Activated CD8-positive, alpha-beta T cell treated with anti-CD3 and anti-CD28 coated beads, Interleukin-2, amount 10 ng/mL, durations not matched to agents 7 days and 5 days (primary cell): ENCODE results near the gene NRG3. TPM values are rescaled to one million over a fixed set of nuclear protein-coding genes. Genes with fewer than 3 reads are reported as not detected.
"Not testable (repeated sequence)": the region's sequence is repeated elsewhere in the genome, so short reads cannot be mapped to it uniquely, and the experiment has no call there.

Source experiments
- ATAC-seq: fragments of 150-1000 bp; cut with Tn5 transposase; one replicate; pipeline ENCODE4 v1.10.0; 2021; ENCODE audit warnings: moderate library complexity
- CTCF ChIA-PET: fragments of 350-600 bp; sonication (Branson Sonifier 250); formaldehyde crosslinking; loops from one replicate; lab custom pipeline; 2021; ENCODE audit warnings: antibody characterized with exemption; lab: Charles Lee
- POLR2A ChIA-PET: fragments of 350-600 bp; sonication (Branson Sonifier 250); formaldehyde crosslinking; loops from one replicate; lab custom pipeline; 2021; ENCODE audit warnings: antibody characterized with exemption; lab: Charles Lee
- DNase-seq: peaks from one replicate; pipeline ENCODE4 v3.0.0-alpha.2; 2020
- H3K27ac Mint-ChIP-seq: one replicate; pipeline ENCODE4 v1.8.0; 2021; ENCODE audit warnings: mild to moderate bottlenecking, mixed read lengths
- H3K27me3 Mint-ChIP-seq: one replicate; pipeline ENCODE4 v1.8.0; 2021; ENCODE audit warnings: low read depth, mixed read lengths
- H3K36me3 Mint-ChIP-seq: one replicate; pipeline ENCODE4 v1.8.0; 2021; ENCODE audit warnings: low read depth, mixed read lengths
- H3K4me1 Mint-ChIP-seq: one replicate; pipeline ENCODE4 v1.8.0; 2021; ENCODE audit warnings: low read depth, mixed read lengths
- H3K4me3 Mint-ChIP-seq: one replicate; pipeline ENCODE4 v1.8.0; 2021; ENCODE audit warnings: mild to moderate bottlenecking, mixed read lengths
- H3K9me3 Mint-ChIP-seq: one replicate; pipeline ENCODE4 v1.8.0; 2022; ENCODE audit warnings: mixed read lengths; ENCODE audit not compliant: insufficient read depth
- total RNA-seq, 2 experiments: library from RNA; stranded (reverse); gene quantifications; one replicate each; pipeline ENCODE4 v1.2.3, GENCODE V29; 2021

The NRG3 gene
- total RNA-seq, 2 experiments from 2014 or later = not detected

GRCh38 chr10:82067192-82067591 lies 192.2 kb downstream of the NRG3 start:
- H3K9me3 Mint-ChIP-seq, DNase-seq, H3K27ac Mint-ChIP-seq, POLR2A ChIA-PET, H3K36me3 Mint-ChIP-seq, H3K4me1 Mint-ChIP-seq, H3K27me3 Mint-ChIP-seq, CTCF ChIA-PET, H3K4me3 Mint-ChIP-seq, ATAC-seq: not testable (repeated sequence)

- Mint-ChIP-seq H3K9me3 (no peaks in the 10 kb centered on the region), H3K4me3 (no peak overlapping the region), H3K27me3 (no peaks in the 10 kb centered on the region), H3K36me3 (no peaks in the 10 kb centered on the region), H3K27ac (no peak overlapping the region), H3K4me1 (no peaks in the 10 kb centered on the region)
- ATAC-seq (no peak), DNase-seq (no peak)
- POLR2A ChIA-PET = no interaction called here
- CTCF ChIA-PET = no interaction called here
Observed at GRCh38 chr10:82068501-82068900, 193.5 kb downstream of the NRG3 start.

GRCh38 chr10:82071231-82071630 lies 196.2 kb downstream of the NRG3 start:
- DNase-seq = no peak
- ChIA-PET CTCF (no interaction called here), POLR2A (no interaction called here)
- Mint-ChIP-seq H3K36me3 (no peaks in the 10 kb centered on the region), H3K9me3 (no peaks in the 10 kb centered on the region), H3K4me1 (no peaks in the 10 kb centered on the region), H3K27ac (no peak overlapping the region), H3K4me3 (no peak overlapping the region), H3K27me3 (no peaks in the 10 kb centered on the region)
- no peak for ATAC-seq

GRCh38 chr10:82072124-82072523 lies 197.1 kb downstream of the NRG3 start:
- peaks cover 4% of the 10 kb centered on the region for H3K9me3 Mint-ChIP-seq
- ChIA-PET POLR2A (no interaction called here), CTCF (no interaction called here)
- ATAC-seq (no peak), DNase-seq (no peak)
- H3K4me1 Mint-ChIP-seq = no peaks in the 10 kb centered on the region
- H3K27ac Mint-ChIP-seq = no peak overlapping the region
- no peaks in the 10 kb centered on the region for H3K27me3 Mint-ChIP-seq
- H3K36me3 Mint-ChIP-seq = no peaks in the 10 kb centered on the region
- no peak overlapping the region for H3K4me3 Mint-ChIP-seq

- POLR2A ChIA-PET = no interaction called here
- Mint-ChIP-seq H3K27ac (no peak overlapping the region), H3K4me1 (no peaks in the 10 kb centered on the region), H3K27me3 (no peaks in the 10 kb centered on the region), H3K4me3 (no peak overlapping the region), H3K36me3 (no peaks in the 10 kb centered on the region), H3K9me3 (peaks cover 9% of the 10 kb centered on the region)
- CTCF ChIA-PET = no interaction called here
- ATAC-seq (no peak), DNase-seq (no peak)
Observed at GRCh38 chr10:82075605-82076004, 200.6 kb downstream of the NRG3 start.

- DNase-seq = no peak
- ChIA-PET CTCF (no interaction called here), POLR2A (no interaction called here)
- Mint-ChIP-seq H3K27ac (no peak overlapping the region), H3K9me3 (peaks cover 5% of the 10 kb centered on the region), H3K36me3 (no peaks in the 10 kb centered on the region), H3K4me3 (no peak overlapping the region), H3K4me1 (no peaks in the 10 kb centered on the region), H3K27me3 (no peaks in the 10 kb centered on the region)
- ATAC-seq = no peak
Observed at GRCh38 chr10:82084496-82084895, 209.5 kb downstream of the NRG3 start.

- H3K27ac Mint-ChIP-seq = no peak overlapping the region
- H3K36me3 Mint-ChIP-seq = no peaks in the 10 kb centered on the region
- no peaks in the 10 kb centered on the region for H3K4me1 Mint-ChIP-seq
- H3K9me3 Mint-ChIP-seq = peaks cover 2% of the 10 kb centered on the region
- ChIA-PET POLR2A (no interaction called here), CTCF (no interaction called here)
- ATAC-seq = no peak
- no peak overlapping the region for H3K4me3 Mint-ChIP-seq
- no peaks in the 10 kb centered on the region for H3K27me3 Mint-ChIP-seq
- no peak for DNase-seq
Observed at GRCh38 chr10:82084904-82085303, 209.9 kb downstream of the NRG3 start.

GRCh38 chr10:82089327-82089726 lies 214.3 kb downstream of the NRG3 start:
- Mint-ChIP-seq H3K4me3 (no peak overlapping the region), H3K9me3 (no peaks in the 10 kb centered on the region), H3K27ac (no peak overlapping the region), H3K36me3 (no peaks in the 10 kb centered on the region), H3K4me1 (no peaks in the 10 kb centered on the region), H3K27me3 (no peaks in the 10 kb centered on the region)
- DNase-seq (no peak), ATAC-seq (no peak)
- CTCF ChIA-PET = no interaction called here
- POLR2A ChIA-PET = no interaction called here

GRCh38 chr10:82091413-82091812 lies 216.4 kb downstream of the NRG3 start:
- Mint-ChIP-seq H3K36me3 (no peaks in the 10 kb centered on the region), H3K4me3 (no peak overlapping the region), H3K27ac (no peak overlapping the region), H3K27me3 (no peaks in the 10 kb centered on the region), H3K9me3 (no peaks in the 10 kb centered on the region), H3K4me1 (no peaks in the 10 kb centered on the region)
- ChIA-PET POLR2A (no interaction called here), CTCF (no interaction called here)
- DNase-seq (no peak), ATAC-seq (no peak)

- H3K9me3 Mint-ChIP-seq = no peaks in the 10 kb centered on the region
Observed at GRCh38 chr10:82092111-82092510, 217.1 kb downstream of the NRG3 start.

GRCh38 chr10:82124713-82125112 lies 249.7 kb downstream of the NRG3 start:
- H3K9me3 Mint-ChIP-seq = peaks cover 3% of the 10 kb centered on the region
- H3K4me1 Mint-ChIP-seq = no peaks in the 10 kb centered on the region
- no peak overlapping the region for H3K27ac Mint-ChIP-seq
- POLR2A ChIA-PET = no interaction called here
- H3K4me3 Mint-ChIP-seq = no peak overlapping the region
- CTCF ChIA-PET = no interaction called here
- DNase-seq (no peak), ATAC-seq (no peak)
- H3K36me3 Mint-ChIP-seq = no peaks in the 10 kb centered on the region
- H3K27me3 Mint-ChIP-seq = no peaks in the 10 kb centered on the region

More at GRCh38 chr10:82092111-82092510, 217.1 kb downstream of the NRG3 start:
- no peak overlapping the region for H3K27ac Mint-ChIP-seq
- no peak overlapping the region for H3K4me3 Mint-ChIP-seq
- H3K4me1 Mint-ChIP-seq = no peaks in the 10 kb centered on the region
- POLR2A ChIA-PET = no interaction called here
- CTCF ChIA-PET = no interaction called here
- no peaks in the 10 kb centered on the region for H3K36me3 Mint-ChIP-seq
- H3K27me3 Mint-ChIP-seq = no peaks in the 10 kb centered on the region
- ATAC-seq (no peak), DNase-seq (no peak)

- DNase-seq = no peak
- Mint-ChIP-seq H3K4me3 (no peak overlapping the region), H3K4me1 (no peaks in the 10 kb centered on the region), H3K27ac (no peak overlapping the region), H3K27me3 (no peaks in the 10 kb centered on the region), H3K36me3 (no peaks in the 10 kb centered on the region), H3K9me3 (peaks cover 6% of the 10 kb centered on the region)
- ATAC-seq = no peak
- POLR2A ChIA-PET = no interaction called here
- CTCF ChIA-PET = no interaction called here
Observed at GRCh38 chr10:82128527-82128926, 253.5 kb downstream of the NRG3 start.

- Mint-ChIP-seq H3K4me1 (no peaks in the 10 kb centered on the region), H3K4me3 (no peak overlapping the region), H3K27ac (no peak overlapping the region), H3K9me3 (peaks cover 16% of the 10 kb centered on the region), H3K36me3 (no peaks in the 10 kb centered on the region), H3K27me3 (no peaks in the 10 kb centered on the region)
- ChIA-PET POLR2A (no interaction called here), CTCF (no interaction called here)
- DNase-seq (no peak), ATAC-seq (no peak)
Observed at GRCh38 chr10:82136103-82136502, 261.1 kb downstream of the NRG3 start.
